NT2/D1 (cell line): Measurements from ENCODE around the gene CDR2.

Experiments
- SUZ12 ChIP-seq: IDR thresholded peaks from 2 replicates; pipeline ENCODE4 v1.6.1; 2011; ENCODE audit not compliant: insufficient read length, insufficient read depth; ENCODE audit errors: extremely low read depth
- ZNF274 ChIP-seq: IDR thresholded peaks from 2 replicates; pipeline ENCODE4 v1.6.1; 2011; ENCODE audit warnings: mild to moderate bottlenecking, low read depth, low read length

DNA sequence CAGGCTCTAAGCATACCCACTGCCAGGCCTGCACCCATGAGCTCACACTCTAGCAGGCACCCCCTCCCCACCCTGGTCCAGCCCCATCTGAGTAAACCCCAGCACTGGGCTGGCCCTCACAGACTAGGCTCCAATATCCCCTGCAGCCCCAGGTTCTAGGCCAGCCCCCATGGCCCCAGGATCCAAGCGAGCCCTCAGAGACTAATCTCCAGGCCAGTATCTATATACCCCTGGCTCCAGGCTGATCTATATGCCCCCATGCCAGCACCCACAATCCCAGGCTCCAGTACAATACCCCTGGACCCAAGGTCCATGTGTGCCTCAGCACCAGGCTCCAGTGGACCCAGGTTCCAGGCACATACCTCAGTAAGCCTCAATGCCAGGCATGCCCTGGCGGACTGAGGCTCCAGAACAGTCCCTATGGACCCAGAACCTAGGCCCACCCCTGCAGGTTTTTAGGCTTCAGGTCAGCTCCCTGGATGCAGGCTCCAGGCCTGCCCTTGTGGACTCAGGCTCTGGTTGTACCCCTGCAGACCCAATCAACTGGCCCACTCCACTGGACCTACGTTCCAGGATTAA is 38.7 kb downstream of the CDR2 start:
- TF ChIP-seq SUZ12 (no peak), ZNF274 (no peak)
